ENCODE results near the gene TMC7.

Gene TMC7

DNA sequence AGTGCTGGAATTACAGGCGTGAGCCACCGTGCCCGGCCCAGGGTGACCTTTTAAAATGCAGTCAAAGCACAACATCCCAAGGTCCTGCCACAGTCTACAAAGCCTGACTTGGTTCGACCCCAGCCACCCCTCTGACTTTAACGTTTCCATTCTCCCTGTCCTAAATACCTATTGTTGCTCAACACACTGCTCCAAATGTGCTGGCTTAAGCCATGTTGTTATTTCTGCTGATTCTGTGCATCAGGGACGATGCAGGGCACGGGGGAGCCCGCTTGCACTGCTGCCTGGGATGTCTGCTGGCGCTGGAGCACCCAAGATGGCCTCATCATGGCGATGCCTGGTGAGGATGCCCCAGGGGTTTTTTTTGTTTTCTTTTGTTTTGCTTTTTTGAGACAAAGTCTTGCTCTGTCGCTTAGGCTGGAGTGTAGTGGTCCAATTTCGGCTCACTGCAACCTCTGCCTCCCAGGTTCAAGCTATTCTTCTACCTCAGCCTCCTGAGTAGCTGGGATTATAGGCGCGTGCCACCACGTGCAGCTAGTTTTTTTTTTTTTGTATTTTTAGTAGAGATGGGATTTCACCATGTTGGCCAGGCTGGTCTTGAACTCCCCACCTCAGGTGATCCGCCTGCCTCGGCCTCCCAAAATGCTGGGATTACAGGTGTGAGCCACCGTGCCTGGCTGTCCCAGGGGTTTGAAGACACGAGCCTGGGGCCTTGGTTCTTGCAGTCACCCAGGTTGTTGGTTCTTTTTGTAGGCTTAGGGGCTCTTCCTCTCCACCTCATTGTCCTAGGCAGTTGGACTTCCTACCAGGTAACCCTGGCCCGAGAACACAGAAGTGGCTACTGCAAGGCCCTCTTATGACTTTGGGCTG lies 22.9 kb downstream of the TMC7 start:
- H3K27ac ChIP-seq (ENCODE audit: low read length): no peak overlapping the region
- DNase-seq: no peak
- no peak overlapping the region for H2AFZ ChIP-seq (ENCODE audit: low read length)
- no peak overlapping the region for H3K4me3 ChIP-seq (ENCODE audit: low read length)
- H3F3A ChIP-seq (ENCODE audit: insufficient read depth, low read length): no peaks in the 10 kb centered on the region
- no peak overlapping the region for H3K4me2 ChIP-seq (ENCODE audit: low read depth, low read length)
- H3K4me1 ChIP-seq (ENCODE audit: low read length): no peaks in the 10 kb centered on the region
- no peaks in the 10 kb centered on the region for H3K9me3 ChIP-seq (replicated peaks; ENCODE audit: insufficient read depth, low read length)
- no peaks in the 10 kb centered on the region for H3K36me3 ChIP-seq (replicated peaks; ENCODE audit: insufficient read depth, low read length)
- H3K27me3 ChIP-seq (replicated peaks; ENCODE audit: insufficient read depth, low read length): no peaks in the 10 kb centered on the region
- H3K9me2 ChIP-seq (replicated peaks; ENCODE audit: insufficient read depth, low read length): no peaks in the 10 kb centered on the region
- no peaks in the 10 kb centered on the region for H4K20me1 ChIP-seq (ENCODE audit: insufficient read depth, low read length)
- TF ChIP-seq EZH2 (optimal IDR thresholded peaks at IDR 0.05; ENCODE audit: low read depth, low read length) (no peak), CTCF (IDR thresholded peaks at IDR 0.05; ENCODE audit: low read length) (no peak), EZH2phosphoT487 (IDR thresholded peaks at IDR 0.05; ENCODE audit: low read length) (no peak)
- H3K79me2 ChIP-seq (ENCODE audit: low read length): no peaks in the 10 kb centered on the region
- no peak overlapping the region for H3K9ac ChIP-seq (ENCODE audit: low read length)

- Histone ChIP-seq H2AFZ (ENCODE audit: low read length) (no peak overlapping the region), H3K4me3 (ENCODE audit: low read length) (no peak overlapping the region), H3K79me2 (ENCODE audit: low read length) (no peaks in the 10 kb centered on the region), H3K9me2 (replicated peaks; ENCODE audit: insufficient read depth, low read length) (no peaks in the 10 kb centered on the region), H3K9ac (ENCODE audit: low read length) (no peak overlapping the region), H3K27me3 (replicated peaks; ENCODE audit: insufficient read depth, low read length) (no peaks in the 10 kb centered on the region), H3K9me3 (replicated peaks; ENCODE audit: insufficient read depth, low read length) (no peaks in the 10 kb centered on the region), H3F3A (ENCODE audit: insufficient read depth, low read length) (no peaks in the 10 kb centered on the region), H3K27ac (ENCODE audit: low read length) (no peak overlapping the region), H4K20me1 (ENCODE audit: insufficient read depth, low read length) (no peaks in the 10 kb centered on the region), H3K4me1 (ENCODE audit: low read length) (no peaks in the 10 kb centered on the region), H3K36me3 (replicated peaks; ENCODE audit: insufficient read depth, low read length) (no peaks in the 10 kb centered on the region), H3K4me2 (ENCODE audit: low read depth, low read length) (no peak overlapping the region)
- no peak for DNase-seq
- no peak for TF ChIP-seq EZH2phosphoT487 (IDR thresholded peaks at IDR 0.05; ENCODE audit: low read length)
- no peak for TF ChIP-seq CTCF (IDR thresholded peaks at IDR 0.05; ENCODE audit: low read length)
- no peak for TF ChIP-seq EZH2 (optimal IDR thresholded peaks at IDR 0.05; ENCODE audit: low read depth, low read length)
Observed at GRCh38 chr16:19008245-19009169, 24.8 kb downstream of the TMC7 start.

DNA sequence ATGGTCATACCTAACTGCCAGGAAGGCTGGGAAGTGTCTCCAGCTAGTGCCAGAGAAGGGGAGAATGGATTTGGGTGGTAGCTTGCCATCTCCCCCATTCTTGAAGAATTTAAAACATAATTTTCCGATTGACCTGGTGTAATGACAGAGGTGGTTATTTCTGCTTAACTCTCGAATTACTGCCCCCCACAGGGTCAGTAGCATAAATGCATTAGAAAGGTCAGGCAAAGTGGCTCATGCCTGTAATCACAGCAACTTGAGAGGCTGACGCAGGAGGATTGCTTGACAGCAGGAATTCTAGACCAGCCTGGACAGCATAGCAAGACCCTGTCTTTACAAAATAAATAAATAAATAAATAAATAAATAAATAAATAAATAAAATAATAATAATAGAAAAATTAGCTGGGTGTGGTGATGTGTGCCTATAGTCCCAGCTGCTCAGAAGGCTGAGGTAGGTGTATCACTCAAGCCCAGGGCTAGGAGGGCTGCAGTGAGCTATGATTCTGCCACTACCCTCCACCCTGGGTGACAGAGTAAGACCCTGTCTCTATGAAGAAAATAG lies 27.5 kb downstream of the TMC7 start:
- no peaks in the 10 kb centered on the region for H3K9me3 ChIP-seq (replicated peaks; ENCODE audit: insufficient read depth, low read length)
- DNase-seq: no peak
- no peak for TF ChIP-seq EZH2 (optimal IDR thresholded peaks at IDR 0.05; ENCODE audit: low read depth, low read length)
- no peak for TF ChIP-seq EZH2phosphoT487 (IDR thresholded peaks at IDR 0.05; ENCODE audit: low read length)
- TF ChIP-seq CTCF (IDR thresholded peaks at IDR 0.05; ENCODE audit: low read length): no peak
- no peak overlapping the region for H3K9ac ChIP-seq (ENCODE audit: low read length)
- H3K4me2 ChIP-seq (ENCODE audit: low read depth, low read length): no peak overlapping the region
- H3K4me1 ChIP-seq (ENCODE audit: low read length): no peaks in the 10 kb centered on the region
- no peaks in the 10 kb centered on the region for H3K9me2 ChIP-seq (replicated peaks; ENCODE audit: insufficient read depth, low read length)
- H3K4me3 ChIP-seq (ENCODE audit: low read length): no peak overlapping the region
- no peaks in the 10 kb centered on the region for H3K36me3 ChIP-seq (replicated peaks; ENCODE audit: insufficient read depth, low read length)
- H3K27me3 ChIP-seq (replicated peaks; ENCODE audit: insufficient read depth, low read length): no peaks in the 10 kb centered on the region
- H3K79me2 ChIP-seq (ENCODE audit: low read length): no peaks in the 10 kb centered on the region
- no peak overlapping the region for H2AFZ ChIP-seq (ENCODE audit: low read length)
- H4K20me1 ChIP-seq (ENCODE audit: insufficient read depth, low read length): no peaks in the 10 kb centered on the region
- H3F3A ChIP-seq (ENCODE audit: insufficient read depth, low read length): no peaks in the 10 kb centered on the region
- H3K27ac ChIP-seq (ENCODE audit: low read length): no peak overlapping the region
